ENCODE data around the gene WASHC4.
"Not testable (repeated sequence)": the region's sequence is repeated elsewhere in the genome, so short reads cannot be mapped to it uniquely, and the experiment has no call there.

Gene WASHC4

GRCh38 chr12:105090361-105090760, 17.2 kb upstream of the WASHC4 start:
- no peak for DNase-seq (ENCODE audit: low spot score)

GRCh38 chr12:105091476-105092206, 15.9 kb upstream of the WASHC4 start:
- DNase-seq (ENCODE audit: low spot score), result no peak

GRCh38 chr12:105092336-105092735, 15.2 kb upstream of the WASHC4 start:
- DNase-seq (ENCODE audit: low spot score), result no peak

- not testable (repeated sequence) for DNase-seq (ENCODE audit: low spot score)
Observed at GRCh38 chr12:105095338-105095737, 12.2 kb upstream of the WASHC4 start.

- DNase-seq (ENCODE audit: low spot score), result no peak
Observed at GRCh38 chr12:105099356-105099755, 8.2 kb upstream of the WASHC4 start.

- DNase-seq (ENCODE audit: low spot score), result peak; percentile 16
Observed at GRCh38 chr12:105100207-105100985, 7.1 kb upstream of the WASHC4 start.

- DNase-seq (ENCODE audit: low spot score), result peak; percentile 17
Observed at GRCh38 chr12:105100998-105101397, 6.5 kb upstream of the WASHC4 start.

- DNase-seq (ENCODE audit: low spot score), result no peak
Observed at GRCh38 chr12:105102673-105103072, 4.9 kb upstream of the WASHC4 start.

- DNase-seq (ENCODE audit: low spot score), result no peak
Observed at GRCh38 chr12:105104762-105105161, 2.8 kb upstream of the WASHC4 start.

- no peak for DNase-seq (ENCODE audit: low spot score)
Observed at GRCh38 chr12:105106621-105107020, 910 bp upstream of the WASHC4 start.

- peak; percentile 53 for DNase-seq (ENCODE audit: low spot score)
Observed at GRCh38 chr12:105107171-105107493, 399 bp upstream of the WASHC4 start.

GRCh38 chr12:105109465-105110212, 2.1 kb downstream of the WASHC4 start:
- no peak for DNase-seq (ENCODE audit: low spot score)

- no peak for DNase-seq (ENCODE audit: low spot score)
Observed at GRCh38 chr12:105110851-105111250, 3.3 kb downstream of the WASHC4 start.

- no peak for DNase-seq (ENCODE audit: low spot score)
Observed at GRCh38 chr12:105113094-105113493, 5.6 kb downstream of the WASHC4 start.

GRCh38 chr12:105116969-105117368, 9.4 kb downstream of the WASHC4 start:
- no peak for DNase-seq (ENCODE audit: low spot score)

GRCh38 chr12:105120551-105120950, 13.0 kb downstream of the WASHC4 start:
- no peak for DNase-seq (ENCODE audit: low spot score)

GRCh38 chr12:105138248-105138647, 30.7 kb downstream of the WASHC4 start:
- DNase-seq (ENCODE audit: low spot score), result no peak

GRCh38 chr12:105141320-105141922, 33.9 kb downstream of the WASHC4 start:
- DNase-seq (ENCODE audit: low spot score), result no peak

GRCh38 chr12:105142259-105142658, 34.7 kb downstream of the WASHC4 start:
- no peak for DNase-seq (ENCODE audit: low spot score)

GRCh38 chr12:105156260-105156659, 48.7 kb downstream of the WASHC4 start:
- DNase-seq (ENCODE audit: low spot score), result no peak

GRCh38 chr12:105157606-105158005, 50.1 kb downstream of the WASHC4 start:
- no peak for DNase-seq (ENCODE audit: low spot score)

- DNase-seq (ENCODE audit: low spot score), result no peak
Observed at GRCh38 chr12:105158876-105159275, 51.3 kb downstream of the WASHC4 start.
